ENCODE data around the gene ZFAND2B. TPM values are rescaled to one million over a fixed set of nuclear protein-coding genes. Genes with fewer than 3 reads are reported as not detected.
A peak's percentile ranks its signal among the peaks of the same experiment; 100 is the strongest.

The ZFAND2B gene
- total RNA-seq, 2 experiments from 2014 or later = 68.1 to 69.8 TPM

DNA sequence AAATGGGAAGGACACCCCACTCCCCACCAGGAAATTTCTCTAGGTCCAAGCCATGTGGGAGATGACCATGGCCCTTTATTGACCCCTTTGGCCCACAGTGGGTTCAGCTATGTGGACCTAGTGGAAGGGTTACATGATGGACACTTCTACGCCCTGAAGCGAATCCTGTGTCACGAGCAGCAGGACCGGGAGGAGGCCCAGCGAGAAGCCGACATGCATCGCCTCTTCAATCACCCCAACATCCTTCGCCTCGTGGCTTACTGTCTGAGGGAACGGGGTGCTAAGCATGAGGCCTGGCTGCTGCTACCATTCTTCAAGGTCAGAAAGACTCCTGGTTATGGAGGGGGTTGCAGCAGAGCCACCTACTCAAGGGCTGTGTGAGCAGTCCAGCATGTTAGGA is 40.0 kb downstream of the ZFAND2B start:
- Mint-ChIP-seq H3K27ac (peak overlapping the region; percentile 90), H3K4me1 (peaks cover 72% of the 10 kb centered on the region), H3K9me3 (no peaks in the 10 kb centered on the region), H3K27me3 (no peaks in the 10 kb centered on the region), H3K36me3 (peaks cover 42% of the 10 kb centered on the region), H3K4me3 (peak overlapping the region; percentile 99)
- ATAC-seq (ENCODE audit: low read depth) (no peak), DNase-seq (no peak)
- POLR2A ChIA-PET = interaction anchor here (1.0 to 2.9 kb wide), 7 partner anchors 17 to 75 kb away, joined by 4 to 35 read pairs (median 9); partner anchors contain the start of genes ANKZF1, ATG9A, DNAJB2 and ZFAND2B

DNA sequence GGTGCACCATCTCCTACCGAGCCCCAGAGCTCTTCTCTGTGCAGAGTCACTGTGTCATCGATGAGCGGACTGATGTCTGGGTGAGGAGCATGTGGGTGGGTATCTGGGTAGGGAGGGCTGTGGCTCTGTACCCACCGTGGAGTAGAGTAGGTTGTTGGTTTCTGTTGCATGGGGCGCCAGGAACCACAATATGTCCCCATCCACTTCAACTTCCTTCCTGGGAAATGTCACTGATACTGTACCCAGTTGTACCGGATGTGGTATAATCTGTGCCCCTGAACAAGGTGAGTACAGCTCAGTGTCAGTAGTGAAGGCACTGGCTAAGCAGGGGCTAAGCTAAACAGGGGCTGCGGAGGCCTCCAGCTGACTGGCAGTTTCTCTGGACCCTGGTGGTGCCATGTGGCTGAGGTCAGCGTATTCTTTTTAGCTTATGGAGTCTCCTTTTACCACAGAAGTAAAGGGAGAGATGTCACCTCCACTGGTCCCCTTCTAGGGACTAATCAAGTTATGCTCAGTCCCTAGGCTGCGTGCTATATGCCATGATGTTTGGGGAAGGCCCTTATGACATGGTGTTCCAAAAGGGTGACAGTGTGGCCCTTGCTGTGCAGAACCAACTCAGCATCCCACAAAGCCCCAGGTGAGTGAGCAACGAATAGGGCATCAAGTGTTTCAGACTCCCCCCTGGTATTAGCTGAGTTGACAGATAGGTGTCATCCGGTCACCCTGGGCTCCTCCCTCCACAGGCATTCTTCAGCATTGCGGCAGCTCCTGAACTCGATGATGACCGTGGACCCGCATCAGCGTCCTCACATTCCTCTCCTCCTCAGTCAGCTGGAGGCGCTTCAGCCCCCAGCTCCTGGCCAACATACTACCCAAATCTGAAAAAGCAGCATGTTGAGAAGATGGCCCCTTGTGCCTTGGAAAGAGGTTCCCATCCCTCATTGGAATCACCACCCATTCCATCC is 41.4 kb downstream of the ZFAND2B start:
- Mint-ChIP-seq H3K27ac (peak overlapping the region; percentile 90), H3K4me3 (peak overlapping the region; percentile 99), H3K4me1 (peaks cover 79% of the 10 kb centered on the region), H3K36me3 (peaks cover 53% of the 10 kb centered on the region), H3K27me3 (no peaks in the 10 kb centered on the region), H3K9me3 (no peaks in the 10 kb centered on the region)
- POLR2A ChIA-PET = interaction anchor here (0.8 to 8.4 kb wide), 12 partner anchors 18 to 72 kb away, joined by 3 to 56 read pairs (median 6); partner anchors contain the start of genes ABCB6, ANKZF1, ATG9A and CNPPD1
- DNase-seq (peak; percentile 63), ATAC-seq (ENCODE audit: low read depth) (peak; percentile 59)

DNA sequence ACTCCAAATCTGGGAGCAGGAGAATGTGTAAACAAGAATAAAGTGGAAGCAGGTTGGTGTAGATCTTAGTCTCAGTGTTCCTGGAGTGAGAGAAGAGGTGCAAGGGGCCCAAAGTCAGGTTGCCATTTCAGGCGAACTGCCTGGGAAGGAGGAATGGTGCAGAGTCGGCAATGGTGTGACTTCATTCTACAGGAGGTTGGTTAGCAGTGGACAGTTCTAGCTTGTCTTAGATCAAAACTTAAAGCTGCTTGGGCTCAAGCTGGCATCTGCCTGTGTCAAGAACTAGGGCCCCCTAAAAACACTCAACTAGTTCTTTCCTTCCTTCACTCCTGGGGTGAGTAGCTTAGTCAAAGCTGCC is 42.2 kb downstream of the ZFAND2B start:
- no peak for DNase-seq
- peaks cover 74% of the 10 kb centered on the region for H3K4me1 Mint-ChIP-seq
- H3K4me3 Mint-ChIP-seq = peak overlapping the region; percentile 99
- POLR2A ChIA-PET = interaction anchor here (0.5 to 8.4 kb wide), 13 partner anchors 11 to 250 kb away, joined by 3 to 56 read pairs (median 6); partner anchors contain the start of genes ABCB6, ANKZF1, ATG9A and CNPPD1
- peak overlapping the region; percentile 90 for H3K27ac Mint-ChIP-seq
- no peaks in the 10 kb centered on the region for H3K9me3 Mint-ChIP-seq
- no peak for ATAC-seq (ENCODE audit: low read depth)
- no peaks in the 10 kb centered on the region for H3K27me3 Mint-ChIP-seq
- H3K36me3 Mint-ChIP-seq = peaks cover 53% of the 10 kb centered on the region

DNA sequence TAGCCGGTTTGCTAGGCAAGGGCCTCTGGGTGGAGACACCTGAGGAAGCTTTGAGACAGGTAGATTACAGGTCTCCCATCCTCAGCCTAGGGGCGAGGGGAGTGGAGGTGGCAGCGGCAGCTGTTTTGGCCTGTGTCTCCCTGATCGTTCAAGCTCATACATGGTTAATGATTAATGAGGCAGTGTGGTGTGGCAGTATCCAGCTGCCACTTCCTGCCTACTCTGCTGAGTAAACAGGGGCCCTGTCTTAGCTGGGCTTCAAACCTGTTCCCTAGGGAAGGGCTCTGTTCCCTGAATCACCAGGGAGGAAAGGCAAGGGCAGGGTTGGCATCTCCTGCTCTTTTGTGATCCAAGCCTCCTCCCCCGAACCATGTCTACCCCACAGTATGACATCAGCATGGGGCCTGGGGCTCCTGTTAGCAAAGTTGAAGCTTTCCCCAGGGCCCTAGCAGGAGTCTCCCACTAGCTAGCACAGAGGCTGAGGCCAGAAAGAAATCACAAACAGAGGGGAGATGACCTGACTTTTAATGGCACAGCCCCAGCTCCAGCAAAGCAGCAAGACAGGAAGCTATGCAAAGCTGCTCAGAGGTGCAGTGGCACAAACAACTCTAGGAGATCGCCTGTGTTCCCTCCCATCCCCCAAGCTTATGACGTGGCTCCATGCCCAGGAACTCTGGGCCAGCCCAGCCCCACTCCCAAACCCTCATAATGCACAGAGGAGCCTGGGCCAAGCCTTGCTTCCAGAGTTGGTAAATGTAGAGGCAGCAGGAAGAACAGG is 42.8 kb downstream of the ZFAND2B start:
- no peak for ATAC-seq (ENCODE audit: low read depth)
- POLR2A ChIA-PET = interaction anchor here (0.5 to 8.4 kb wide), 20 partner anchors 10 to 1019 kb away, joined by 3 to 56 read pairs (median 6); partner anchors contain the start of genes ABCB6, ANKZF1, ATG9A and CNPPD1
- H3K27ac Mint-ChIP-seq = peak overlapping the region; percentile 90
- peak; percentile 53 for DNase-seq
- H3K27me3 Mint-ChIP-seq = no peaks in the 10 kb centered on the region
- peaks cover 70% of the 10 kb centered on the region for H3K4me1 Mint-ChIP-seq
- peak overlapping the region; percentile 99 for H3K4me3 Mint-ChIP-seq
- peaks cover 53% of the 10 kb centered on the region for H3K36me3 Mint-ChIP-seq
- H3K9me3 Mint-ChIP-seq = no peaks in the 10 kb centered on the region

DNA sequence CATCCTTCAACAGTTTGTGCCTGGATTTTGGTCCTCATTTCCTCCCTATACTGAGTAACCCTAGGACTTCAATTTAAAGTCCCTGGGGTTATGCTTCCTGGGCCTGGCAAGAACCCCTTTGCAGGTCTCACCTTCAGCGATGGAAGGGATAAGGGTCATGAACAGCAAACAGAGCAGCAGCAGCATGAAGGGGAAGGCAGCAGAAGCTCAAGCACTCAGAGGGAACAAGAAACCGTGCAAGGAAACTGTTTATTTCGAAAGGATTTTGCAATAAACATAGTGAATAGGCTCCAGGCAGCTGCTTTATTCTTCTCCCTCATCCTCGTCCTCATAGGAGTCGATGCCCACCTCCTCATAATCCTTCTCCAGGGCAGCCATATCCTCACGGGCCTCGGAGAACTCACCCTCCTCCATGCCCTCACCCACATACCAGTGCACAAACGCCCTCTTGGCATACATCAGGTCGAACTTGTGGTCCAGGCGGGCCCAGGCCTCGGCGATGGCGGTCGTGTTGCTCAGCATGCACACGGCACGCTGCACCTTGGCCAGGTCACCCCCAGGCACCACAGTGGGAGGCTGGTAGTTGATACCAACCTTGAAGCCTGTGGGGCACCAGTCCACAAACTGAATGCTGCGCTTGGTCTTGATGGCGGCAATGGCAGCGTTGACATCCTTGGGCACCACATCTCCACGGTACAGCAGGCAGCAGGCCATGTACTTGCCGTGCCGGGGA is 43.6 kb downstream of the ZFAND2B start:
- Mint-ChIP-seq H3K27ac (peak overlapping the region; percentile 90), H3K9me3 (no peaks in the 10 kb centered on the region), H3K4me3 (peak overlapping the region; percentile 99), H3K36me3 (peaks cover 53% of the 10 kb centered on the region), H3K4me1 (peaks cover 69% of the 10 kb centered on the region), H3K27me3 (no peaks in the 10 kb centered on the region)
- no peak for DNase-seq
- POLR2A ChIA-PET = interaction anchor here (0.6 to 8.4 kb wide), 14 partner anchors 10 to 1020 kb away, joined by 3 to 56 read pairs (median 6); partner anchors contain the start of genes ABCB6, ANKZF1, ATG9A and CNPPD1
- no peak for ATAC-seq (ENCODE audit: low read depth)

DNA sequence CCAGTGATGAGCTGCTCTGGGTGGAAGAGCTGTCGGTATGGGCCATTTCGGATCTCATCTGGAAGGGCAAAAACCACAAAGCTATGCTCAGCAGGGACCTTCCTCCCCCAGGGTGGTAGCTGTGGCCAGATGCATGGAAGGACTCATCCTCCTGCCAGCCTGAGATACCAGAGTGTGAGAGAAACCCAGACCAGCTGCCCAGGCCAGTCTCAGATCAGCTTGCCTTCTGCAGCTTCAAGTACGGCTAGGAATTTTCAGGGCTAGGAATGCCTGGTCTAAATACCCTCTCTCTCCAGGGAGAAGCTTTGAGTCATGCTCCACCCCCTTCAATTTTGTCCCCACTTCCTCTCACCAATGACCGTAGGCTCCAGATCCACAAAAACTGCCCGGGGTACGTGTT is 45.1 kb downstream of the ZFAND2B start:
- ATAC-seq (ENCODE audit: low read depth) (no peak), DNase-seq (no peak)
- peaks cover 62% of the 10 kb centered on the region for H3K4me1 Mint-ChIP-seq
- H3K27me3 Mint-ChIP-seq = no peaks in the 10 kb centered on the region
- peak overlapping the region; percentile 90 for H3K27ac Mint-ChIP-seq
- peak overlapping the region; percentile 99 for H3K4me3 Mint-ChIP-seq
- POLR2A ChIA-PET = interaction anchor here (0.6 to 8.4 kb wide), 8 partner anchors 10 to 76 kb away, joined by 3 to 83 read pairs (median 30); partner anchors contain the start of genes ANKZF1, ATG9A, CNPPD1 and DNAJB2
- peaks cover 49% of the 10 kb centered on the region for H3K36me3 Mint-ChIP-seq
- no peaks in the 10 kb centered on the region for H3K9me3 Mint-ChIP-seq

DNA sequence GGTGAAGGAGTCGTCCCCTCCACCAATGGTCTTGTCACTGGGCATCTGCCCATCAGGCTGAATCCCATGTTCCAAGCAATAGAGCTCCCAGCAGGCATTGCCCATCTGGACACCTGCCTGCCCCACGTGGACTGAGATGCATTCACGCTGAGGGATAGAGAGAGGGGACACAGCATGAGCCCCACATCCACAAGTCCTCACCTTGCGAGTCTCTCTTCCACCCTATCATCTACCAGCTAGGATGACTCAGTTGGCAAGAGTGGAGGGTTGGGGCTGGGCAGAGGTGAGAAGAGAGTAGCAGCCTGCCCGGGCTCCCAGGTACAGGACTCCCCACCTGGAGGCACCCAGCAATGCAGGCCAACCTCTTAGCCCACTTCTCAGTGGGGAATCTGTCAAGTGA is 45.5 kb downstream of the ZFAND2B start:
- no peak for DNase-seq
- H3K27me3 Mint-ChIP-seq = no peaks in the 10 kb centered on the region
- H3K9me3 Mint-ChIP-seq = no peaks in the 10 kb centered on the region
- H3K4me3 Mint-ChIP-seq = peak overlapping the region; percentile 99
- peaks cover 49% of the 10 kb centered on the region for H3K36me3 Mint-ChIP-seq
- POLR2A ChIA-PET = interaction anchor here (0.6 to 8.4 kb wide), 13 partner anchors 10 to 1026 kb away, joined by 3 to 83 read pairs (median 11); partner anchors contain the start of genes ABCB6, ANKZF1, ATG9A and CNPPD1
- H3K4me1 Mint-ChIP-seq = peaks cover 58% of the 10 kb centered on the region
- no peak for ATAC-seq (ENCODE audit: low read depth)
- H3K27ac Mint-ChIP-seq = peak overlapping the region; percentile 90

DNA sequence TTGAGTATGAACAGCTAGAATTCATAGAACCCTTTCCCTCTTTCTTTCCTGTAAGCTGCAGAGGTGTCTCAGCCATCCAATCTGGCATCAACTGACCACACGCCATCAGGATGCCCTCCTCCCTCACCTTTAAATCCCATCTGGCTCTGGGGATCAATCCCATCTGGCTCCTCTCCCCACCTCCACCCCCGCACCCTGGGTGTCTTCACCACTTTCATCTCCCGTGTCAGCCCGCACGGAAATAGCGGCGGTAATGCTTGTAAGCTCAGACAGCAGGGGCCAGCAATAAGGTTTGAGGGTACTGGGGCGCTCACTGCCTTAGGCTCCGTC is 46.0 kb downstream of the ZFAND2B start:
- Mint-ChIP-seq H3K27ac (peak overlapping the region; percentile 90), H3K4me1 (peaks cover 54% of the 10 kb centered on the region), H3K36me3 (peaks cover 47% of the 10 kb centered on the region), H3K4me3 (peak overlapping the region; percentile 99), H3K9me3 (no peaks in the 10 kb centered on the region), H3K27me3 (no peaks in the 10 kb centered on the region)
- peak; percentile 1 for ATAC-seq (ENCODE audit: low read depth)
- POLR2A ChIA-PET = interaction anchor here (0.6 to 8.4 kb wide), 18 partner anchors 8 to 1026 kb away, joined by 3 to 83 read pairs (median 9); partner anchors contain the start of genes ABCB6, ANKZF1, ATG9A and CNPPD1
- no peak for DNase-seq

DNA sequence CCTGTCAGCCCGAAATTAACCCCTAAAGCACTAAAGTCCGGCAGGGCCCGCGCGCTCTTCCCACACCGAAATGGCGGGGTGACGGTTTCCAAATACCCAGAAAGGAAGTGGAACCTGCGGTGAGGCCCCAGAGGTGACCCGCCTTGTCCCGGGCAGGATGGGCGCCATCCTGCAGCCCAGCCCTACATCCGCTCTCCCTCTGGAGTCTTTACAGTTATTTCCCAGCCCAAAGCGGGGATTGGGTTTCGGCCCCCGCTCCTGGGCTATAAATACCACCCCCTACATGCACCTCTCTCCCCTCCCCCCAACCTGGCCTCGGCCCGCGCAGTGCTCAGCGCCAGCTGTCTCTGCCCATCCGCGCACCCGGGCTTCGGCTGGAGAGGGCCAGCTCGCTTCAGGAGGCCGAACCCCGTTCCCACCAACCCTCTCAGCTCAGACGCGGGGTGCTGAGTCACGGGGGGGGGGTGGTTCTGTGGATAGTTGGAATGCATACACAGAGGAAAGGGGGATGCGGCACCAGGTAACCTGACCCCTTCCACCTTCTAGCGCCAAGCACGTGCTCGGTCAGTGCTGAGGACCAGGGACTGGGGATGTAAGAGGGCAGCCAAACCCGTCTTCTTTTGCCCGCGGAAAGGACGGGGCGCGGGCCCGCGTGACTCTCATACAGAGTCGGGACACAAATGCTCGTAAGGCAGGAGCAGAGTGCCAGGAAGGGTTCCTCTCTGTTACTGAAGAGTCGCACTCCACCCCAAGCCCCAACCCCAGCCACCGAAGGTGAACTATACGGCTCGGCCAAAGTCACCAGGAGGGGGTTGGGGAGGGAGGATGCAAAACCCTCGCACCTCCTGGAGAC is 46.5 kb downstream of the ZFAND2B start, which contains the start of gene TUBA4B:
TUBA4B (plus strand) TSS at position 344 of the 853 bp plus-strand sequence; CDS start at position 509, 165 bp downstream.
- H3K9me3 Mint-ChIP-seq = no peaks in the 10 kb centered on the region
- H3K27me3 Mint-ChIP-seq = no peaks in the 10 kb centered on the region
- H3K27ac Mint-ChIP-seq = peak within 1 kb of the TSS; percentile 90
- POLR2A ChIA-PET = interaction anchor here (0.6 to 8.4 kb wide), 23 partner anchors 8 to 1027 kb away, joined by 3 to 83 read pairs (median 5); partner anchors contain the start of genes ABCB6, ANKZF1, ATG9A and CNPPD1
- DNase-seq = peak; percentile 78
- peaks cover 48% of the 10 kb centered on the region for H3K4me1 Mint-ChIP-seq
- H3K36me3 Mint-ChIP-seq = peaks cover 44% of the 10 kb centered on the region
- peak within 1 kb of the TSS; percentile 99 for H3K4me3 Mint-ChIP-seq
- peak; percentile 31 for ATAC-seq (ENCODE audit: low read depth)

DNA sequence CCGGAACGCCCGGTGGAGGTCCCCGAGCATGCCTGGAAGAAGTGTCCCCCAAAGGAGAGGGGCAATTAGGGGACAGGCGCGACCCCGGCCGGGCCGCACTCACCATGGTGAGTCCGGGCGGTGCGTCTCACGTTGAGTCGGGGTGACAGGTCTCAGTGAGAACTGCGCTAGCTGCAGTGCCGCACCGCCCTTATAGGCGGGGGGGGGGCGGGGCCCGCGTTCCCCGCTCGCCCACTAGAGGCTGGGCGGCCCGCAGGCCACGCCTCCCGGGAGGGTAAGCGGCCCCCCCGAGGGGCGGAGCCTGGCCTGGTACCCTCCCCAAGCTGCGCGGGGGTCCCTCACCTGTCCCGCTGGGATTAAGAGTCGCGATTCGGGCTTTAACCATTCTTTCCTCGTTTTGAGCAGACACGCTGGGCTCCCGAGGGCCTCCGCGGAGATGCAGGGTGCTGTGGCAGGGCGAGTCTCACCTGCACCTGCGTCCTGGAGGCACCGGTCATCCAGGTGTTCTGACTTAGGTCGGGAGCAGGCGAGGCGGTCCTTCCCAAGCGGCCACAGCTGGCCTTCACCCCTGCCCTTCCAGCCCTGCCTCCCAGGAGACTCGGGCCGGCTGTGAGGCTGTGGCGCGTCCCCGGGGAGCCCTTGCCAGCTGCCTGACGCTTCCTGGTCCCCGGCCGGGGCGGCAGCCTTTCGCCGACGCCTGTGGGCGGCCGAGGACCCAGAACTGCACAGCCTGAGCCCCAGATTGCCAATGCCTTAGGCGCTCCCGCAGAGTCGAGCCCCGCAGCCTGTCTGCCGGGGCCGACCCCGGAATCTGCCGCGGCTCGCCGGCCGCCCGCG is 47.4 kb downstream of the ZFAND2B start, which contains the start of gene TUBA4A:
TUBA4A (minus strand) TSS at position 166 of the 837 bp plus-strand sequence; CDS start at position 106, 60 bp downstream.
- no peaks in the 10 kb centered on the region for H3K9me3 Mint-ChIP-seq
- peak within 1 kb of the TSS; percentile 99 for H3K4me3 Mint-ChIP-seq
- H3K36me3 Mint-ChIP-seq = peaks cover 36% of the 10 kb centered on the region
- POLR2A ChIA-PET = interaction anchor here (0.6 to 8.4 kb wide), 19 partner anchors 8 to 94 kb away, joined by 3 to 83 read pairs (median 8); partner anchors contain the start of genes ABCB6, ANKZF1, ATG9A and CNPPD1
- peak; percentile 69 for ATAC-seq (ENCODE audit: low read depth)
- peaks cover 40% of the 10 kb centered on the region for H3K4me1 Mint-ChIP-seq
- peak within 1 kb of the TSS; percentile 90 for H3K27ac Mint-ChIP-seq
- H3K27me3 Mint-ChIP-seq = no peaks in the 10 kb centered on the region
- DNase-seq = peak; percentile 94

All from activated naive CD8-positive, alpha-beta T cell treated with anti-CD3 and anti-CD28 coated beads, Interleukin-2, amount 10 ng/mL, durations not matched to agents 7 days and 5 days (primary cell).